GM12891 (cell line): Measurements from ENCODE around the gene SNX1.

Experiments used
- POLR2A ChIP-seq: IDR thresholded peaks from 2 replicates; pipeline ENCODE4 v1.6.1; 2011; ENCODE audit warnings: low read depth, low read length, control low read depth
- POLR2AphosphoS5 ChIP-seq: IDR thresholded peaks from 2 replicates; pipeline ENCODE4 v1.6.1; 2011; ENCODE audit warnings: low read depth, low read length, control low read depth
- SPI1 ChIP-seq: IDR thresholded peaks from 2 replicates; pipeline ENCODE4 v1.6.1; 2011; ENCODE audit warnings: low read depth, low read length, control low read depth
- TAF1 ChIP-seq: IDR thresholded peaks from 2 replicates; pipeline ENCODE4 v1.6.1; 2011; ENCODE audit warnings: low read depth, low read length, control low read depth

- no peak for TF ChIP-seq POLR2AphosphoS5
- no peak for TF ChIP-seq POLR2A
- no peak for TF ChIP-seq SPI1
- no peak for TF ChIP-seq TAF1
Observed at GRCh38 chr15:64157599-64158125, 61.9 kb downstream of the SNX1 start.
